GM12878 (cell line): ENCODE measurements around the gene MCM3AP.

Experiments used
- E2F4 ChIP-seq: IDR thresholded peaks from 2 replicates; pipeline ENCODE4 v1.6.1; 2012; ENCODE audit warnings: low read depth, low read length, improper control_type of control experiment
- HCFC1 ChIP-seq: fragments of 150-350 bp; IDR thresholded peaks from 2 replicates; pipeline ENCODE4 v1.6.1; 2014; ENCODE audit warnings: low read length
- MXI1 ChIP-seq: fragments of 150-350 bp; IDR thresholded peaks from 2 replicates; pipeline ENCODE4 v1.6.1; 2011; ENCODE audit warnings: low read depth, mild to moderate bottlenecking, inconsistent platforms, low read length, improper control_type of control experiment
- MYC ChIP-seq: IDR thresholded peaks from 2 replicates; pipeline ENCODE4 v1.6.1; 2011; ENCODE audit warnings: mild to moderate bottlenecking, low read length, moderate library complexity, inconsistent platforms; ENCODE audit not compliant: insufficient read depth, insufficient replicate concordance, insufficient read length, severe bottlenecking
- TARDBP ChIP-seq: IDR thresholded peaks from 2 replicates; pipeline ENCODE4 v1.6.1; 2016; ENCODE audit warnings: borderline replicate concordance
- ZNF24 ChIP-seq: fragments of 450-650 bp; IDR thresholded peaks from 2 replicates; pipeline ENCODE4 v1.6.1; 2017; ENCODE audit warnings: antibody characterized with exemption, mild to moderate bottlenecking
- TF ChIP-seq, protein P1 (sequence below): IDR thresholded peaks from 2 replicates; pipeline ENCODE4 v1.6.1; 2011; ENCODE audit warnings: low read depth, mild to moderate bottlenecking, low read length, moderate library complexity, borderline replicate concordance; ENCODE audit errors: extremely low read depth
- TF ChIP-seq, protein P2 (sequence below), 3 experiments: IDR thresholded peaks in 2 of 3; conservative IDR thresholded peaks in 1 of 3; 2 replicates each; pipeline ENCODE4 v1.5.1; 2011; ENCODE audit warnings: low read depth in 3 of 3, low read length in 3 of 3, mild to moderate bottlenecking in 3 of 3, control low read depth in 2 of 3, moderate library complexity in 2 of 3, inconsistent platforms in 1 of 3, mixed read lengths in 1 of 3; ENCODE audit not compliant: control insufficient read depth in 2 of 3, insufficient read depth in 1 of 3; ENCODE audit errors: extremely low read depth in 1 of 3
- TF ChIP-seq, protein P3 (sequence below): fragments of 450-650 bp; IDR thresholded peaks from 2 replicates; pipeline ENCODE4 v1.6.1; 2016; ENCODE audit warnings: mild to moderate bottlenecking

- TF ChIP-seq, protein P1, sequence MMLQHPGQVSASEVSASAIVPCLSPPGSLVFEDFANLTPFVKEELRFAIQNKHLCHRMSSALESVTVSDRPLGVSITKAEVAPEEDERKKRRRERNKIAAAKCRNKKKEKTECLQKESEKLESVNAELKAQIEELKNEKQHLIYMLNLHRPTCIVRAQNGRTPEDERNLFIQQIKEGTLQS: no peak
- TF ChIP-seq ZNF24 (no peak), MXI1 (no peak), HCFC1 (no peak), TARDBP (no peak), E2F4 (no peak), MYC (no peak)
- TF ChIP-seq, protein P2, sequence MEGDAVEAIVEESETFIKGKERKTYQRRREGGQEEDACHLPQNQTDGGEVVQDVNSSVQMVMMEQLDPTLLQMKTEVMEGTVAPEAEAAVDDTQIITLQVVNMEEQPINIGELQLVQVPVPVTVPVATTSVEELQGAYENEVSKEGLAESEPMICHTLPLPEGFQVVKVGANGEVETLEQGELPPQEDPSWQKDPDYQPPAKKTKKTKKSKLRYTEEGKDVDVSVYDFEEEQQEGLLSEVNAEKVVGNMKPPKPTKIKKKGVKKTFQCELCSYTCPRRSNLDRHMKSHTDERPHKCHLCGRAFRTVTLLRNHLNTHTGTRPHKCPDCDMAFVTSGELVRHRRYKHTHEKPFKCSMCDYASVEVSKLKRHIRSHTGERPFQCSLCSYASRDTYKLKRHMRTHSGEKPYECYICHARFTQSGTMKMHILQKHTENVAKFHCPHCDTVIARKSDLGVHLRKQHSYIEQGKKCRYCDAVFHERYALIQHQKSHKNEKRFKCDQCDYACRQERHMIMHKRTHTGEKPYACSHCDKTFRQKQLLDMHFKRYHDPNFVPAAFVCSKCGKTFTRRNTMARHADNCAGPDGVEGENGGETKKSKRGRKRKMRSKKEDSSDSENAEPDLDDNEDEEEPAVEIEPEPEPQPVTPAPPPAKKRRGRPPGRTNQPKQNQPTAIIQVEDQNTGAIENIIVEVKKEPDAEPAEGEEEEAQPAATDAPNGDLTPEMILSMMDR (IDR thresholded peaks at IDR 0.05 in 2 of 3, conservative IDR thresholded peaks at IDR 0.05 in 1 of 3; ENCODE audit: control insufficient read depth in 2 of 3, extremely low read depth in 1 of 3, insufficient read depth in 1 of 3, low read depth in 3 of 3, low read length in 3 of 3): no peak
- TF ChIP-seq, protein P3, sequence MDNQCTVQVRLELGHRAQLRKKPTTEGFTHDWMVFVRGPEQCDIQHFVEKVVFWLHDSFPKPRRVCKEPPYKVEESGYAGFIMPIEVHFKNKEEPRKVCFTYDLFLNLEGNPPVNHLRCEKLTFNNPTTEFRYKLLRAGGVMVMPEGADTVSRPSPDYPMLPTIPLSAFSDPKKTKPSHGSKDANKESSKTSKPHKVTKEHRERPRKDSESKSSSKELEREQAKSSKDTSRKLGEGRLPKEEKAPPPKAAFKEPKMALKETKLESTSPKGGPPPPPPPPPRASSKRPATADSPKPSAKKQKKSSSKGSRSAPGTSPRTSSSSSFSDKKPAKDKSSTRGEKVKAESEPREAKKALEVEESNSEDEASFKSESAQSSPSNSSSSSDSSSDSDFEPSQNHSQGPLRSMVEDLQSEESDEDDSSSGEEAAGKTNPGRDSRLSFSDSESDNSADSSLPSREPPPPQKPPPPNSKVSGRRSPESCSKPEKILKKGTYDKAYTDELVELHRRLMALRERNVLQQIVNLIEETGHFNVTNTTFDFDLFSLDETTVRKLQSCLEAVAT: no peak
These were observed 49.1 kb upstream of the MCM3AP start for GRCh38 chr21:46334351-46335140.
